GM21381 (cell line): Measurements from ENCODE around the gene CREB3L2.
"Not testable (repeated sequence)": the region's sequence is repeated elsewhere in the genome, so short reads cannot be mapped to it uniquely, and the experiment has no call there.

Source experiments
- ATAC-seq: cut with Tn5 transposase; IDR thresholded peaks from one replicate; pipeline ENCODE4 v1.9.1; 2021; ENCODE audit warnings: mild to moderate bottlenecking, moderate library complexity; ENCODE audit not compliant: unreplicated experiment

Gene CREB3L2

GRCh38 chr7:137848095-137848494 lies 153.8 kb downstream of the CREB3L2 start:
- ATAC-seq, result no peak

GRCh38 chr7:137847568-137848050 lies 154.3 kb downstream of the CREB3L2 start:
- no peak for ATAC-seq

- no peak for ATAC-seq
Measured at GRCh38 chr7:137846827-137847567, 154.9 kb downstream of the CREB3L2 start, which contains the start of gene DGKI. TSS of gene DGKI (minus strand) at chr7:137846974.

GRCh38 chr7:137846549-137846826 lies 155.4 kb downstream of the CREB3L2 start:
- no peak for ATAC-seq

- ATAC-seq, result no peak
Measured at GRCh38 chr7:137844677-137845425, 157.0 kb downstream of the CREB3L2 start.

GRCh38 chr7:137839903-137840779 lies 161.7 kb downstream of the CREB3L2 start:
- no peak for ATAC-seq

GRCh38 chr7:137838706-137839315 lies 163.1 kb downstream of the CREB3L2 start:
- ATAC-seq, result no peak

- ATAC-seq, result no peak
Measured at GRCh38 chr7:137836541-137836940, 165.3 kb downstream of the CREB3L2 start.

GRCh38 chr7:137836113-137836509 lies 165.8 kb downstream of the CREB3L2 start:
- ATAC-seq, result no peak

GRCh38 chr7:137835486-137836112 lies 166.3 kb downstream of the CREB3L2 start:
- ATAC-seq, result no peak

GRCh38 chr7:137834552-137834951 lies 167.3 kb downstream of the CREB3L2 start:
- ATAC-seq, result no peak

GRCh38 chr7:137832990-137833389 lies 168.9 kb downstream of the CREB3L2 start:
- ATAC-seq, result not testable (repeated sequence)

- no peak for ATAC-seq
Measured at GRCh38 chr7:137832382-137832781, 169.5 kb downstream of the CREB3L2 start.

- not testable (repeated sequence) for ATAC-seq
Measured at GRCh38 chr7:137831555-137831954, 170.3 kb downstream of the CREB3L2 start.

- no peak for ATAC-seq
Measured at GRCh38 chr7:137829337-137829992, 172.4 kb downstream of the CREB3L2 start.

- ATAC-seq, result no peak
Measured at GRCh38 chr7:137828456-137828855, 173.4 kb downstream of the CREB3L2 start.

- no peak for ATAC-seq
Measured at GRCh38 chr7:137825489-137825888, 176.4 kb downstream of the CREB3L2 start.
